Islet of Langerhans (tissue), 1 donor: ENCODE data around the gene ZNF879.

Experiments used
- FAIRE-seq: peaks from one replicate; lab custom pipeline; 2011; peaks lifted over from hg19 to GRCh38; lab: Jason Lieb, UNC

ZNF879 gene

DNA sequence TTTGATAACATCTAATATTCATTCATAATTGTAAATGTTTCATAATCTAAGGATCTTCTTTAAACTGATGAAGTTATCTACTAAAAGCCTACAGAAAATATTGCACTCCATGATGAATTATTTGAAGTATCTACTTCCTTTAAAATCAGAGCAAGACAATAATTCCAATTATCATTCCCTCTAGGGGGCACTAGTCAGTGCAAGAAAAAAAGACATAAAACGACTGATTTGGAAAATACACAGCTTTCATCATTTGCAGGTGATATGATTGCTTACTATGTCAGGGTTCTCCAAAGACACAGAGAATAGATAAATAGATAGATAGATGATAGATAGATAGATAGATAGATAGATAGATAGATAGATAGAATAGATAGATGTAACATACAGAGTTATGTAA, 14.9 kb upstream of the ZNF879 start:
- no peak for FAIRE-seq

- no peak for FAIRE-seq
Measured at GRCh38 chr5:179033004-179033580, 9.5 kb downstream of the ZNF879 start.

GRCh38 chr5:179044765-179045164, 21.2 kb downstream of the ZNF879 start:
- no peak for FAIRE-seq

DNA sequence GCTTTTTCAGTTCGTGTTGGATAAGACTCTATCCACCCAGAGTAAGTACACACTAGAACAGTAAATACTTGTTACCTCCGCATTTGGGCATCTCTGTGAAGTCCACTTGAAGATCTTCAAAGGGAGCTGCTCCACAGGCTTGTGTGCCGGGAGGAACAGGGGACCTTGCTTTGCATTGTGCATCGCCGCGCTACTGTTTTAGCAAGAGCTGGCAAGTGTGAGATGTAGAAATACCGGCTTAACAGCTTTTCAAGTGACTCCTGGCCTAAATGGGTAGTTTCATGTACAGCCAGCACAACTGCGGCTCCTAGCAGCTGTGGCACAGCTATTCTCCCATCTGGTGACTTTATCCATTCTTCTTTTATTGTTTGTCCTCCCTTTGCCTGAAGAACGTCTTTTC, 28.2 kb downstream of the ZNF879 start:
- FAIRE-seq = no peak

DNA sequence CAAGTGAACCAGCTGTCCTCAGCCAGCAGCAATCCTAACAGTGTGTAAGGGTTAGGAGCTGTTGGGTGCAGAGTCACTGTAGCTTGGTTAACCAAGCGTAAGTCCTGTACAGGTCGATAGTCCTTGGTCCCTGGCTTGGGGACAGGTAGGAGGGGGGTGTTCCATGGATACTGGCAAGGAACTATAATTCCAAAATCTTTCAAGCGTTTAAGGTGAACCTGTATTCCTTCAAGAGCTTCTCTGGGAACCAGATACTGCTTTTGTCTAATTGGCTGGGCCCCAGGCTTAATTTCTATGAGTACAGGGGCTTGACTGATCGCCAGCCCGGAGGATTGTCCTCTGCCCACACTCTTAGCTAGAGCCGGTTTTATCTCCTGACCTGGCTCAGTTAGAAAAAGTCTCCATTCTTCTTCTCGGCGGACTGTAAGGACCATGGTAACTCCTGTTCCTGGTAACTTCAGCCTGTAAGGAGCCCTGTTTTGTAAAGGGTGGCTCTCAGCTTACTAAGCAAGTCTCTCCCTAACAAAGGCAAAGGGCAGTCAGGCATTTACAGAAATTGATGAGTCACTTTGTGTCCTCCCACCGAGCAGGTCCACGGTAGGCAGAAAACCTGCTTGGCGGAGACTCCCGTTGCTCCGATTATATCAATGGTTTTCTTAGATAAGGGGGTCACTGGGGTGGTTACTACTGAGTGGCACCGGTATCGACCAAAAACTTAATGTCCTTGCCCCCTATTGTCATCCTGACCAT, 30.6 kb downstream of the ZNF879 start:
- no peak for FAIRE-seq

DNA sequence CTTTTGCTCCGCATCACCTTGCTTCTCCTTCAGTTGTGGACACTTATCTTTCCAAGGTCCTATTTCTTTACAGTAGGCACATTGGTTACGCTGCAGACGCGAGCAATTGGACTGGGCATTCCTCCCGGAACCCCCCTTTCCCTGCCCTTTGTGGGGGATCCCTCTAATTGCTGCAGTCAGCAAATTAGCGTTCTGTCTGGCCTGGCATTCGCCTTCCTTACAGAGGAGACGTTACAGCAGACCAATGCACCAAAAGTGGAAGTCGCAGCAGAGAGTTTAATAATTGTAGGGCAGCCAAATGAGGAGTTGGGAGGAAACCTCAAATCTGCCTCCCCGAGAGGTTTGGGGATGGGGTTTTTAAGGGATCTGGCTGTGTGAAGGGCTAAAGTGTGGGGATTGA, 31.3 kb downstream of the ZNF879 start:
- FAIRE-seq = no peak

- no peak for FAIRE-seq
Measured at GRCh38 chr5:179055436-179055835, 31.8 kb downstream of the ZNF879 start.

DNA sequence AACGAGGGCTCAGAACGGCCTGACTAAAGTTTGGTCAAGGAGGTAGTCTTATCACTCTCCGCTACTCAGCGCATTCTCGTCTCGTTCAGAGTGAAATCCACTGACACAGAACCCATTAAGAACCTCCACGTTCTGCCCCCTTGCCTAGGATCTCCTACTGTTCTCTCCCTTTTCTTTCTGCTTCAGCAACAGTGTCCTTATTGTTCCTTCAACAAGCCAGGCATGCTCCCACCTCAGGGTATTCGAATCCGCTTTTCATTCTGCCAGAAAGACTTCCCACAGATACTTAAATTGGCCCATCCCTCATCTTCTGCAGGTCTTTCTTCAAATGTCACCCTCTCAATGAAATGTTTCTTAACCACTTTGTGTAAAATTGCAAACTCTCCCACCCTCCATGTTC, 32.2 kb downstream of the ZNF879 start:
- no peak for FAIRE-seq

GRCh38 chr5:179060116-179061008, 36.8 kb downstream of the ZNF879 start, which contains the start of gene ZNF354C:
Gene ZNF354C (plus strand): TSS chr5:179060373. CDS start chr5:179062069, 1,696 bp downstream.
- FAIRE-seq = no peak

DNA sequence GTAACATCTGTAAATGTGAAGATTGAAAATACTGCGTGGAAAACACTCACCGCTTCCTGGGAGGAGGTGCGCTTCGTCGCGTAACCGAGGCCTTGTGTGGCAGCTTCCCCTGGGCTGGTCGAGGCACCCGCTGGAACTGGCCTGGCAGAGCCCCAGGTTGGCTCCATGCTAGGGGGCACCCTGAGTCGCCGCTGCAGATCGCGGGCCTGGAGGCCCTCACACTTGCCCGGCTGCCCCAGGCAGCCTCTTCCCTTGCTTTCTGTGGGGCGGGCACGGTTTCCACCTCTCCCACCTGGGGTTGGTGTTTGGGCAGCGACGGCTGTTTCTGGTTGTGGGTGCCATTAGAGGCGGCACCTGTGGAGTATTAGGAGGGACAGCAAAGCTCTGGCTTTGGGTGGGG, 37.4 kb downstream of the ZNF879 start:
- no peak for FAIRE-seq

GRCh38 chr5:179065703-179066102, 42.1 kb downstream of the ZNF879 start:
- FAIRE-seq = no peak

- FAIRE-seq = no peak
Measured at GRCh38 chr5:179079165-179079987, 55.8 kb downstream of the ZNF879 start.

DNA sequence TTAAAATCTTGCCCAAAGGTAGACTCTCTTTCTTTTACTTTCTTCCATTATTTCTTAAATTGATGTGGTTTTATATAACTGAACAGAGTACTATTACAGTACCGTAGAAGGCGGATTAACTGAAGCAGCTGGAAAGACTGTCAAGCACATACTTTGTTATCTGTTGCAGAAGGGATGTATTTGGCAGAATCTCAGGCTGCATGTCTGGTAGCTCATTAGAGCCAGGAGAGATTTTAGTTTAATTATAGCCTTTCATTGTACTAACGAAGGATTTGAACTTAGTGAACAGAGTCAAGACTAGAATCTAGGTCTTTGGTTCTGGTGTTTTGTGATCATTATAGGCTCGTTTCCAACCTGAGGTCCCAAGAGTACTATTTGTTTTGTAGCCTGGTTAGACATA, 57.1 kb downstream of the ZNF879 start:
- no peak for FAIRE-seq
